Measurements from ENCODE around the gene UCMA. TPM values are rescaled to one million over a fixed set of nuclear protein-coding genes. Genes with fewer than 3 reads are reported as not detected.
A peak's percentile ranks its signal among the peaks of the same experiment; 100 is the strongest.
"Not testable (repeated sequence)": the region's sequence is repeated elsewhere in the genome, so short reads cannot be mapped to it uniquely, and the experiment has no call there.

UCMA gene, protein sequence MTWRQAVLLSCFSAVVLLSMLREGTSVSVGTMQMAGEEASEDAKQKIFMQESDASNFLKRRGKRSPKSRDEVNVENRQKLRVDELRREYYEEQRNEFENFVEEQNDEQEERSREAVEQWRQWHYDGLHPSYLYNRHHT
- total RNA-seq (2014; rRNA removed; shearing (Covaris generic)): not detected in 2 replicates

DNA sequence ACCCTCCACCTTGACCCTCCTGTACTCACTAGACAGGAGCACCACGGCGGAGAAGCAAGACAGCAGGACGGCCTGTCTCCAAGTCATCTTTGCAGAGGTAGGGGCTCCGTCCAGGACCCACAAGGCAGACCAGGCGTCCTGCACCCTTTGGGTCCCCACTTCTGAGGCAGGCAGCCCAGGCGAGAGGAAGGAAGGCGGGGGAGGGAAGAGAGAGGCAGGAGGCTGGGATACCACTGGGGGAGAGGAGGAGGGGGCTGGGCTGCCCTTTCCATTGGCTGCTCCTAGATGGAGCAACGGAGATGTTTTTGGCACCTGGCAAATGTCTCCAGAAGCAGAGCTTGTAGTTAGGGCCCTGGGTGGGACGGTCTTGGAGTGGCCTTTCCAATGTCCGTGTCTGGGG is at the start of gene UCMA:
Gene UCMA, minus strand, starts transcription at position 203 of the 400 bp plus-strand sequence. Its CDS starts 116 bp downstream, at position 87.
- no peak for DNase-seq (ENCODE audit: low spot score)

GRCh38 chr10:13282348-13282747 is 48.2 kb upstream of the UCMA start:
- not testable (repeated sequence) for DNase-seq (ENCODE audit: low spot score)

GRCh38 chr10:13276749-13277365 is 42.7 kb upstream of the UCMA start:
- DNase-seq (ENCODE audit: low spot score): peak; percentile 19

- DNase-seq (ENCODE audit: low spot score): not testable (repeated sequence)
These were observed 42.0 kb upstream of the UCMA start for GRCh38 chr10:13276146-13276545.

- DNase-seq (ENCODE audit: low spot score): no peak
These were observed 38.0 kb upstream of the UCMA start for GRCh38 chr10:13272164-13272571.

GRCh38 chr10:13271552-13272163 is 37.5 kb upstream of the UCMA start:
- peak; percentile 40 for DNase-seq (ENCODE audit: low spot score)

DNA sequence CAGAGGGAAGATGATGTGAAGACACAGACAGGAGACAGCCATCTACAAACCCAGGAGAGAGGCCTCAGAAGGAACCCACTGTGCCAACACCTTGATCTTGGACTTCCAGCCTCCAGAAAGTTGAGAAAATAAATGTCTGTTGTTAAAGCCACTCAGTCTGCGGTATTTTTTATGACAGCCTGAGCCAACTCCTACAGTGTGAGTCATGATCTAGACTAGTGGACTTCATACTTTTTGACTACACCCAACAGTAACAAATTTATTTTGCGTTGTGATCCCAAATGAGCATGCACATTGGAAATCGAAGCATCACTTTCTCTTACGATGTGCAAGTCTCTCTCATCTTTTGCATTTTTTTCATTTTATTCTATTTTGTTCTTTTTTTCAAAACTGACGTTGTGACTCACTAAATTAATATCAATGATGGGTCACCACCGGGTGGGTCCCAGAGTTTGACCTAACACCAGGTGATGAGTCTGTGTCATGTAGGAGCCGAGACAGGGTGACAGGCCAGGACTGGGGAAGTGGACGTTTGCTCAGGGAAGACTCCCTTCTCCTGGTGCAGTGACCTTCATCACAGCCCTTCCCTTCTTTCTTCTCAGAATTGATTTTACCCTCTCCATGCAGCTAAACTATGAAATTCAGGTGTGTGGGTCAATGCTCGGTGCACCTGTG is 36.8 kb upstream of the UCMA start:
- DNase-seq (ENCODE audit: low spot score): peak; percentile 80

GRCh38 chr10:13268841-13269240 is 34.7 kb upstream of the UCMA start:
- DNase-seq (ENCODE audit: low spot score): no peak

DNA sequence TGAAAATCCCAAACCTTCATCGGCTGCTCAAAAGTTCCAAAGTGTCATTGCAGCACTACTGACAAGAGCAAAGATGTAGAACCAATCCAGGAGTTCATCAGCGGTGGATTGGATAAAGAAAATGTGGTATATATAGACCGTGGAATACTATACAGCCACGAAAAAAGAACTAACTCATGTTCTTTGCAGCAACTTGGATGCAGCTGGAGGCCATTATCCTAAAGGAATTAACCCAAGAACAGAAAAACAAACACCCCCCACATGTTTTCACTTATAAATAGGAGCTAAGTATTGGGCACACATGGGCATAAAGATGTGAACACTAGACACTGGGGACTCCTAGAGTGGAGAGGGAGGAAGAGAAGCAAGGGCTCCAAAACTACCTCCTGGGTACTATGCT is 34.1 kb upstream of the UCMA start:
- DNase-seq (ENCODE audit: low spot score): no peak

DNA sequence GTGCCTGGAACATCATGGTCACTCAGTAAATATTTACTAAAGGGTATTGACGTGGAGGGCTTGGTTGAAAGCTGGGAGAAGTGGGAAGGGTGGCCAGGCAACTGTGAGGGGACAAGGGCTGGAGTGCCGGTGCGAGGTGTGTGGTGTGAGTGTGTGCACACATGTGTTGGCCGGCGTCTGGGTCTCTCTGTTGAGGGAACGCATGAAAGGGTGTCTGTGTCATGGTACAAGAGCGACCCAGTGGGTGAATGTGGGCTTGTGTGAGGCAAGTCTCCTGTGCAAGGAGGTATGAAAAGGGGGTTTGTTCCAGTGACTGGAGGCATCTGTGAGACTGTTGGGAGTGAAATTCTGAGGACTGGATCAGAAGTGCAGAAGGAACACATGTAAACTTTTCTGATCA is 29.4 kb upstream of the UCMA start:
- no peak for DNase-seq (ENCODE audit: low spot score)

DNA sequence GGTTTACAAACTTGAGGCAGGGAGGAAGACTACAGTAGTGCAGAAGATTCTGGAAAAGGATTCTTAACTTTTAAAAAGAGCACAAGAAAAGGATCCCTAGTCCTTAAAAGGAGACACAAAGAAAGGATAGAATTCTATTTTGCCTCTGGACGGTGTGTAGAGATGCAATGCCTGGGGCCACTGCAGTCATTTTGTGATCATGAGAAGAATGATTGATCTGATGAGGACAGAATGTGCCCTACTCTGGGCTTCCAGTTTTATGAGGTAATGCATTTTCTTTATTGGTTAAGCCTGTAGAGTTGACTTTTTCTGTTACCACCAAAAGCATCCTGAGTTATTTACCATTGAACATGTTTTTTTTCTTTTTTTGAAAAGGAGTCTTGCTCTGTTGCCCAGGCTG is 28.3 kb upstream of the UCMA start:
- no peak for DNase-seq (ENCODE audit: low spot score)

DNA sequence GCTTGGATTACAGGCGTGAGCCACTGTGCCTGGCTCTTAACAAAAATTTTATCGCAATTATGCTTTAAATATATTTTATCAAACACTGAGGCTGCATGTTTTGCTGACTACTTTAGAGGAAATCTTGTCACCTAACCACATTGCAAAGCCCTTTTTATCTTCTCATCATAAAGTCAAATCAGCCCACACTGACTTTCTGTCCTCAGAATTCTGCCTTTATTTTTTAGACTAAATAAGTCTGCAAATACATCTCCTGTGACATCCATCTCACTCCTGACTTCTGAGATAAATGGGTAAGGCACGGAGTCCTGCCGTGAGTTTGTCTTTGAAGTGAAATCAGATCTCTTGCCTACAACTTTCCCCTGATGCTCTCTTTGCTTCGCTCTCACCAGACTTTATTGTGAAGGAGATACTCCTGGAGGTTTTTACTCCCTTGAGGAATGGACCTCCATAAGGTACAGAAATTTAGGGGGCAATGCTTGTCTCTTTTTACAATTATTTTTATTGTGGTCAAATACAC is 23.5 kb upstream of the UCMA start:
- DNase-seq (ENCODE audit: low spot score): no peak

- no peak for DNase-seq (ENCODE audit: low spot score)
These were observed 22.5 kb upstream of the UCMA start for GRCh38 chr10:13256627-13257026.

GRCh38 chr10:13253726-13254125 is 19.6 kb upstream of the UCMA start:
- DNase-seq (ENCODE audit: low spot score): no peak

GRCh38 chr10:13247784-13248183 is 13.6 kb upstream of the UCMA start:
- DNase-seq (ENCODE audit: low spot score): no peak

DNA sequence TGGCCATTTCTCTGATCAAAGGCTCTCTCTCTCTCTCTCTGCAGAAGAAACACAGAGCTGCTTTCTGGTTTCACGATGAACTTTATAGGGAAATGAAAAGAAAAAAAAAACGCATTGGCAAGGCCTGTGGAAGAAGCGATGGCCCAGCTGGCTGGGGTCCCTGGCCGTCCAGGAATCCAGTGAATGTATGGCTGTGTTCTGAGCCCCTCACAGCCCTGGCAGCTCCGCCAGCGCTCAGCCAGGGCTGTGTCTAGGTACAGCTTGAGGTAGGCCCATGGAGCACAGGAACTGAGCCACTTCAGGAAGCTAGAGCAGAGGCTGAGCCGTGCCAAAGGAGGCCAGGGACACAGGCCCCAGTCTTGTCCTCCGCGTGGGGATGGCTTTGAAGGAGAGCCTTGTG is 13.1 kb upstream of the UCMA start:
- no peak for DNase-seq (ENCODE audit: low spot score)

GRCh38 chr10:13242260-13242659 is 8.1 kb upstream of the UCMA start:
- DNase-seq (ENCODE audit: low spot score): not testable (repeated sequence)

- no peak for DNase-seq (ENCODE audit: low spot score)
These were observed 7.4 kb upstream of the UCMA start for GRCh38 chr10:13241613-13242012.

DNA sequence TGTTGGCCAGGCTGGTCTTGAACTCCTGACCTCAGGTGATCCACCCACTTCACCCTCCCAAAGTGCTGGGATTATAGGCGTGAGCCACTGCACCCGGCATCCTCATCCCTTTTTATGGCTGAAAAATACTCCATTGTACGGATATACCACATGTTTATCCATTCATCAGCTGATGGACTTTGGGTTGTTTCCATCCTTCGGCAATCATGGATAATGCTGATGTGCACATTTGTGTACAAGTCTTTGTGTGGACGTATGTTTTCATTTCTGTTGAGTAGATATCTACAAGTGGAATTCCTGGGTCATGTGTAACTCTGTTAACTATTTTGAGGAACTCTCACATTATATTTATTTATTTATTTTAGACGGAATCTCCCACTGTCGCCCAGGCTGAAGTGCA is 5.7 kb upstream of the UCMA start:
- no peak for DNase-seq (ENCODE audit: low spot score)

DNA sequence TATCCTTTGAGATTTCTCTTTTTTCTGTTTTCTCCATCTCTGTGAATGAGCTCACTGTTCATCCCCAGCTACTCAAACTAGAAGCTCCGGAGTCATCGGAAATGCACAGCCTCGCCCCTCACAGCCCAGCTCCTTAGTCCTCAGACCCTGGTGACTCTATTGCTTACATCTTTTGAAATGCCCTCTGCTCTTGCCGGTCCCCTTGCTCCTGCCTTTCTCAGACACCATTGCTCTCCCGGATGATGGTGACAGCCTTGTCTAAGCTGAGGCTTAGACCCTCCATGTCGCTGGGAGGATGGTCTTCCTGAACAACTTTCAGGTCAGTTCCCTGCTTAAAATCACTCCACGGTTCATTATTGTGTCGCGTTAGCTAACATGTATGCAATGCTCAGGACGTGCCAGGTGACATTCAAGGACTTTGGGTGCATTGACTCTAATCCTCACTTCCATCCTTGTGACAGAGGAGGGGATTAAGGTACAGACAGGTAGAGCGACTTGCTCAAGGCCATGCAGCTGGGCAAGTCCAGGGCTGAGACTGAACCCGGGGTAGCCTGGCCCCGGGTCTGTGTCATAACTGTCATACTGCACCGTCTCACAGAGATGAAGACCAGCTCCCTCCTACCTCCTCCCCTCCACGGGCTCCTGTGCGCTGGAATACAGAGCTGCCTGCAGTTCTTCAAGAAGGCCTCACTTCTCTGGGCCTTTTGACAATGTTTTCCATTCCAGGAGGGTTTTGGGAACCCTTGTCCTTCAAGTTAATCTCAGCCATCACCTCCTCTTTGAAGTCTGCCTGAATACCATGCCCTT is 4.3 kb upstream of the UCMA start:
- no peak for DNase-seq (ENCODE audit: low spot score)

- DNase-seq (ENCODE audit: low spot score): no peak
These were observed 2.5 kb upstream of the UCMA start for GRCh38 chr10:13236638-13237037.

GRCh38 chr10:13234736-13235135 is 562 bp upstream of the UCMA start:
- not testable (repeated sequence) for DNase-seq (ENCODE audit: low spot score)
